Heart left ventricle (tissue), 13 donors: ENCODE data around the gene UVRAG.

Experiments
- CTCF ChIP-seq, 12 donors: fragments of 200-600 bp; sonication (generic) in 4 of 12; IDR thresholded peaks; one replicate each; pipeline versions ENCODE4 v1.5.0 to v1.8.0; 2018 to 2022; ENCODE audit warnings: antibody characterized with exemption in 12 of 12, mild to moderate bottlenecking in 5 of 12
- POLR2A ChIP-seq, 2 donors: fragments of 450-650 bp; IDR thresholded peaks; one replicate each; pipeline ENCODE4 v1.6.1; 2017; ENCODE audit warnings: antibody characterized with exemption in 2 of 2, mild to moderate bottlenecking in 2 of 2, moderate library complexity in 2 of 2
- donor health status: ischemic (EF 13 %, LVEDD 7.1; RV severe dilation, severe dysfunction).
- donor health status: DM: no; HTN: yes; CAD: no.
- donor health status: DM: no; HTN: no; CAD: no.
- donor health status: ischemic (EF 25% LVEDD 6.9; RV normal size, moderate dysfunction).
- donor health status: ischemic (EF 25% LVEDD 5.7; RV mildly dilated, moderate dysfunction).
- donor health status: ischemic (EF 35%, LVEDD 5.7; RV mildly dilated, moderate dysfunction).
- donor health status: nonischemic (EF 11% LVEDD 7.7; RV severe dilation, severe dysfunction).
- donor health status: DM: yes; HTN: yes; CAD: no.
- donor health status: PGD.
- donor health status: ischemic (EF 29% LVEDD 5.4; RV normal size, mild dysfunction).
- donor health status: nonischemic (EF 23%, LVEDD 6.1; RV moderate dilation, normal function).

- TF ChIP-seq POLR2A (IDR thresholded peaks at IDR 0.05) (no peak), CTCF (IDR thresholded peaks at IDR 0.05) (no peak)
These were observed 77.1 kb downstream of the UVRAG start for GRCh38 chr11:75891947-75892739.
